Activated naive CD4-positive, alpha-beta T cell treated with anti-CD3 and anti-CD28 coated beads, Interleukin-2, amount 50 U/mL, for 16 hours (primary cell): ENCODE measurements around the gene CTPS1.

Experiments used
- DNase-seq: peaks from one replicate; pipeline ENCODE4 v3.0.0-alpha.2; 2020

Gene CTPS1

GRCh38 chr1:41003640-41004220, 24.2 kb downstream of the CTPS1 start:
- peak; percentile 87 for DNase-seq

DNA sequence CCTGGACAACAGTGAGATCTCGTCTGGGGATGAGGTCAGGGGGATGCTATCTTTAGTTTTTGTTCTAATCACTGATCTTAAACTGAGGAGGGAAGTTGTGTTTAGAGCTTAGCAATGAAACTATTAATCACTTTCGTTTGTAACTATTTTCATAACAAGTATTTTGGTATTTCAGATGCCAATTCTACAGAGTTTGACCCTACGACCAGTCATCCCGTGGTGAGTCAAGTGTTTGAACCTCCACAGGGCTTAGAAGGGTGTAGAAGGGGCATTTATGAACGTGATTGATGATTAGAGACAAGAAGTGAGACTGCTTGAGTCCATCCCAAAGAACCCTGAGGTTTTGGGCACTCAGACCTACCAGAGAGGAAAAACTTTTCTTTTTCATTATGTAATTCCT, 26.4 kb downstream of the CTPS1 start:
- DNase-seq, result no peak

DNA sequence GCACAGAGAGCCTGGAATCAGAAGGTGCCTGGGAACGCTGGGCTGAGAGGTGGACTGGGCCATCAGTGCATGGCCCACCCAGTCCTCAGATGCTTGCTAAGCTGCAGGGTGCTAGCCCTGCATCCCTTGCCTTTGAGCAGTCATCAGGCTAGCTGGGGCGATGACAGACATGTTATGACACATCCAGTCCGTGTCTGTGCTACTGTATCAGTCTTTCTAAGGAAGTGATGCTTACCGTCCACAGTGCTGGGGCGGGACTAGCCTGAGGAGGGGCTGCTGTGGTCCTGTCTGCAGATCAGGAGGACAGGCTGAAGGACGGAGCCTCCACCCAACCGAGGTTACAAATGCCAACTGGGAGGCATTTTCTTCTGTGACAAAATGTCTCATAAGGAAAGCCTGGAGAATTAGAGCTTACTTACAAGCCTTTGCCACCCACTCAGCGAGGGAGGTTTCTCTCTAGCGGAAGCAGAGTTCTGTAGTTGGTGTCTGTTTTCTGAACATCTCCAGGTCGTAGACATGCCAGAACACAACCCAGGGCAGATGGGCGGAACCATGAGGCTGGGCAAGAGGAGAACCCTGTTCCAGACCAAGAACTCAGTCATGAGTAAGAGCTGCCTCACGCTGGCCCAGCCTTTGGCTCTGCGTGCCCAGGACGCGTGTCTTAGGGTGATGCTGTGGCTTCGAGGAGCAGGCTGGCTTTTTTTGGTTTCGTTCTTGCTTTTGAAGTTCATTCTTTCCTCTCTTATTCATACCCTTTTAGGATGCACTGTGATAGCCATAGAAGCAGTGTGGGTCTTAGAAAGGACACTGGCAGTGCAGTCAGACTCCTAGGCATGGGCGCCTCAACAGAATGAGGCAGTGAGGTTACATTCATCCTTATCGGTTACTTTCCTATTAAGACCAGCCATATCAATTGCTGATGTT, 27.7 kb downstream of the CTPS1 start:
- no peak for DNase-seq

- DNase-seq, result no peak
Measured at GRCh38 chr1:41009466-41009865, 30.0 kb downstream of the CTPS1 start.

GRCh38 chr1:41010345-41010744, 30.8 kb downstream of the CTPS1 start:
- DNase-seq, result no peak

DNA sequence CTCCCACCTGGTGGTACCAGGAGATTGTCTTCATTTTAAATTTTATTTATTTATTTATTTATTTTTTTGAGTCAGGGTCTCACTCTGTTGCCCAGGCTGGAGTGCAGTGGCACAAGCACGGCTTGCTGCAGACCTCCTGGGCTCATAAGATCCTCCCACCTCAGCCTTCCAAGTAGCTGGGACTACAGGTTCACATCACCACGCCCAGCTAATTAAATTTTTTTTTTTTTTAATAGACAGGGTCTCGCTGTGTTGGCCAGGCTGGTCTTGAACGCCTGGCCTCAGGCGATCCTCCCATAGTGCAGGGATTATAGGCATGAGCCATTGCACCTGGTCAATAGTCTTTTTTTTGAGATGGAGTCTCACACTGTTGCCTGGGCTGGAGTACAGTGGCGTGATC, 33.5 kb downstream of the CTPS1 start:
- DNase-seq, result no peak

DNA sequence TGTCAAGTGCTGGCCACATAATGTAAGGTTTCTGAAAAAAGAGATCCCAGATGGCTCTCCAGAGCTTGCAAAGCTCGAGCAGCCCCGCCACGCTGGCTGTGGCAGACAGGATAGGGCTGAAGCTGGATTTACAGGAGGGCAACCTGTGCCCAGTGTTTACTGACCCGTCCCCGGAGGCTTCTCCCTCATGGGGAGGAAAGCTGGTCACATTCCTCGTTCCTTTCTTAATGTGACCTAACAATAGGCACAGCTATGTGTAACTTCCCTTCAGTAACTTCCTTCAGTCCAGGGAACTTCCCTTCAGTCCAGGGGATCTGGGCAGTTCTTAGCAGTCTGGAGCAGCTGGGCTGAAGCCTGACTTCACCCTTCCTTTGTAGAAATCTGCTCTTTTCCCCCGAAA, 34.3 kb downstream of the CTPS1 start:
- no peak for DNase-seq

DNA sequence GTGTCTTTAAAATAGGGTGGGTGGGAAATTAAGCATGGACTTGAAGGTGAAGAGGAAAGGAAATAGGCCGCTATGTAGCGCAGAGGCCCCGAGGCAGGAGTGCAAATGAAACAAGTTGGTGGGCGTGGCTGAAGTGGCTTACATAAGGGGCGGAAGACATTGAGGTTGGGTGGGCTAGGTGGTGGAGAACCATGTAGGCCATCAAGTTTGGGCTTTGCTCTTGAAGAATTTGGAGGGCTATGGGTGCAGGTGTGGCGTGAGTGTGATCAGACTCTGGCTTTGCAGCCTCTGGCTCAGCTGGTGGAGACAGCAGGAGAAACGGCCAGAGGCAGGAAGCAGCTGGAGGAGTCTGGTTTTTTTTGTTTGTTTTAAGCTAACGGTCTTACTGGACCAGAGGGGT, 35.4 kb downstream of the CTPS1 start:
- no peak for DNase-seq

DNA sequence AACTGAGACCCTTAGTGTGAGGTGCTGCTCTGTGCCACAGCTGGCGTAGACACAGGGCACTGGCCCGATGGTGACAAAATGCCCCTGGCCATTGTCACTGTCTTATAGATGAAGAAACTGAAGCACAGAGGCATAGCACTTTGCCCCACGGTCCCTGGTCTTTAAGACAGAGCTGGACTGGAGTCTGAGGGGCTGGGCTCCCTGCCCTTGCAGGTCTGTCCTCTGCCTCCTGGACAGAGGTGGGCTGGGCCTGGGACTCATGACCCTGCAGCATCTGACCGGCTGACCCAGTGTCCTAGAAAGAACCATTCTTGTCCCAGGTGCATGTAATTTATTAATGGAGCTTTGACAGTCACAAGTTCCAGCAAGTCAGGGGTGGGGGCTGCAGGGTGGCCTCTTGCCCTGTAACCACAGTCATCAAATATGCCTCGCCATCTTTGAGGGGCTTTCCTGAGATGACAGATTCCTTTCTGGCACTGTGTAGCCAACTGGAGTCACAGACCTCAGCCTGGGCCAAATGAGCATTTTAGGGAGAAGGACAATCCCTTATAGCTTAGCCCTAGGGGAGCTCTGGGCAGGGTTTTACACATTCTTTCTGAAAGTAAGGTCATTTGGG, 35.9 kb downstream of the CTPS1 start:
- DNase-seq, result no peak

GRCh38 chr1:41015897-41016470, 36.5 kb downstream of the CTPS1 start:
- DNase-seq, result no peak

DNA sequence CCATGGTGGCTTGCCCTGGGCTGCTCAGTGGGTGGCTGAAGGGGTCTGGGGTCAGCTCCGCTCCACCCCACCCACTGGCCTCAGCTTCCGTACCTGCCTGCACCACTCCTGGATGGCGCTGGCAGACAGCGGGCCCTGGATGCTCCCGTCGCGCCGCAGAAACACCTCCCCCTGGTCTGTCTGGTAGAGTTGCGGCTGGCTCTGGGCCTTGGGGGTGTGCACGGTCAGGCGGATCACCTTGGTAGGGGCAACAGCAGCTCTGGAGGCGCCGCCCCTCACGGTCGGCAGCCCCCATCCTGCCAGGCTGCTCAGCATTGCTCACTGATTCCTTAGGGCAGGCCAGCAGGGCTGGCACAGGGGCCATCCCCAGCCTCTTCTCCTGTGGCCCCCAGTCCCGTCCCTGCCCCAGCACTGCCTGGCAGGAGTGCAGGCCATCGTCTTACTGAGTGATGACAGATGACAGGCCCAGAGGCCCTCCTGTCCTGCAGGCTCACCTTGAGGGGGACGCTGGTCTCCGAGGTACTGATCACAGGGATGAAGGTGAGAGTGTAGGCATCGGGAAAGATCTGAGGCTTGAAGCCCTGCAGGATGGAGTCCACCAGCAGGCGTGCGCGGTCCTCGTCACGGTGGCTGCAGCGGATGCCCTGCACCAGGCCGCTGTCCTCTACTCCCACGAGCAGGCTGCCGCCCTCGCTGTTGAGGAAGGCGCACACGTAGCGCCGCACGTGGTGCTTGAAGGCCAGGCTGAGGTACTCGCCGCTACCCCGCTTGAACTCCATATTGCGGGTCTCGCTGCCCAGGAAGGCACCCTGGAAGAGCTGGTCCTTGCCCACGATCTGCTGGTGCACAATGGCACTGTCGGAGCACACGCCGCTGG, 37.9 kb downstream of the CTPS1 start:
- no peak for DNase-seq

DNA sequence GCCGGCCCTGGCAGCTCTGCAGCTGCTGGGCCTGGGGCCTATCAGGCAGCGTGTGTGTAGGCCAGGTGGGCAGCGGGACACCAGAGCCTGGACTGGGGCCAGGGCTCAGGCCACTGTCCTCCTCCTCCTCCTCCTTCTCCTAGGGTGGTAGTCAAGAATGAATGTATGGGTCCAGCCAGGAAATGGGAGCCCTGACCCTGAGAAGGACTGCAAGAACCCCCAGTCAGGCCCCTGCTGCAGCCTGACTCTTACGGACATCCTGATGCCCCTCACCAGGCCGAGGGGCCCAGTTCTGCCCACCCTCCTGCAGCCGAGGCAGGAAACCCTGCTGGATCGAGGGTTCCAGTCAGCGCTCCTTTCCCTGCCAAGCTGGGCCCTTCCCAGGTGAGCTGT, 38.5 kb downstream of the CTPS1 start:
- no peak for DNase-seq

- DNase-seq, result no peak
Measured at GRCh38 chr1:41019353-41019745, 39.9 kb downstream of the CTPS1 start.

DNA sequence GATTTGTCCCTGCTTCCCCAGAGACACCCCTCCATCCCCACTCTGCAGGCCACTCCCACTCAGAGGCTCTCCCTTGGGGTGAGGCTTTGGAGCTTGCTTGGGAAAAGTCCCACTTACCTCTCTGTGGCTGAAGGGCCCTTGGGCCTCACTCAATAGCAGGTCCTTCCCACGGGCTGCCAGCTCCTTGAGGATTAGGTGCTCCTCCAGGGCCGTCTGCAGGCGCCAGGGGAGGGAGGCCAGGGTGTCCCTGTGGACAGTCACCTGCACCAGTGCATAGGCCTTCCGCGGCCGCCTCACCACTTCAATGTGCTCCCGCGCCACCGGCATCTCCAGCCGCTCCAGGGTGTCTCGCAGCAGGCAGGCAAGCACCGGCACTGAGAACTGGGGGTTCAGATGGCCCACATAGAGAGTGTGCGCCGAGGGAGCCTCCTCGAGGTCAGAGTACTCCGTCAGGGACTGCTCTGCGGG, 40.6 kb downstream of the CTPS1 start:
- DNase-seq, result no peak

GRCh38 chr1:41020654-41021053, 41.2 kb downstream of the CTPS1 start:
- no peak for DNase-seq

- no peak for DNase-seq
Measured at GRCh38 chr1:41021526-41022308, 42.2 kb downstream of the CTPS1 start, which contains the start of gene SLFNL1. SLFNL1 (minus strand) TSS chr1:41021725; CDS start chr1:41020660, 1,065 bp downstream.

- no peak for DNase-seq
Measured at GRCh38 chr1:41022424-41022823, 42.9 kb downstream of the CTPS1 start.

GRCh38 chr1:41023279-41023990, 43.9 kb downstream of the CTPS1 start:
- DNase-seq, result no peak

DNA sequence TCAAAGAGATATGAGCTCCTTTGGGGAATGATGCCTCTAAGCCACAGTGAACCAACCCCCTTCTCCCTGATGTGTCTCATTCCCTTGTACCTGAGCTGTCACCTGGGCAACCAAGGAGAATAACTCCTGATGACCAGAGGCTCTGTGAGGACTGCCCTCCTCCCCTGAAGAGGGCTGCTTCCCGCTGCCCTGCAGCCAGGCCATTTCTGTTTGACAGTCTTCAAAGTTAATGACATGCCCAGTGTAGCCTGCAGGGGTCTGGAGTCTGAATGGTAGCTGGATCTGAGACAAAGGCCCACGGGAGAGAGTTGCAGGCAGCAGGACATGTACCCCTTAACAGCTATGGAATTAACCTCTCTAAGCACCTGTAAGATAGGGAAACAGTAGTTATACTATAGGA, 45.5 kb downstream of the CTPS1 start:
- no peak for DNase-seq

DNA sequence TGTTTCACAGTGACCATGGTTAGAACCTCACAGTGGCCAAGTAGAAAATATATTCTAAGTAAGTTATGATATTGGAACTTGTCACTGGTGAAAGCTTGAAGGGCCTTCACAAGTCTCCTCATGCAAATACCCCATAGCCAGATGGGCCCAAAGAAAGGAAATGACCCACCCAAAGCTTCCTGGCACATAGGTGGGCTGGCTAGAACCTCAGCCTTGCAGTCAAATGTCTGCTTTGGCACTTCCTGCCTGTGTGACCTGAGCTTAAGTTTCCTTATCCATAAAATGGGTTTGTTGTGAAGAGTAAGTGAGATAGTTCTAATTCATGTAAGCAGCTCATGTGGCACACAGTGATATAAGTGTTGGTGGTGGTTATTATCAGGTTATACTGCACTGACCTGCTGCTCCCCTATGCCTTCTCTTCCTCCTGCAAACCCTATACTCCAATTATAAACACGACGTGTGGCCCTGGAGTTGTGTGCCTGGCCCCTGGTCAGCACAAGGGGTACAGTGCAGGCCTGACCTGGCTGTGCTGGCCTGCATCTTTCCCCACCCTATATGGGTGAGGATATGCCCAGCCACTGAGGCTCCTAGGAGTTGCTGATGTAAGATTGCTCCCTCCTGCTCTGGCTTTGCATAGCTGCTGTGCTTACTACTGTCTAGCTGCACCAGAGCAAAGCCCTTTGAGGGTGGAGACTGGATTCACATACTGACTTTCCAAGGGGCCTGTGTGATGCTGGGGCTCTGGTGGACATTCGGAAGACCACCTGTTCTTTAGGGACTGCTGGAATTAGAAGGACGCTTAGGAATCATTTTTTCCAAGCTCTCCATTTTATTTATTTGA, 46.7 kb downstream of the CTPS1 start:
- no peak for DNase-seq
